GM12873 (cell line): ENCODE results near the gene RFXANK.

Experiments used
- CTCF ChIP-seq: IDR thresholded peaks from 2 replicates; pipeline ENCODE4 v1.5.1; 2012; ENCODE audit warnings: low read depth, mild to moderate bottlenecking, moderate library complexity, low read length, control low read depth; ENCODE audit not compliant: insufficient read depth; ENCODE audit errors: missing control alignments

The RFXANK gene

DNA sequence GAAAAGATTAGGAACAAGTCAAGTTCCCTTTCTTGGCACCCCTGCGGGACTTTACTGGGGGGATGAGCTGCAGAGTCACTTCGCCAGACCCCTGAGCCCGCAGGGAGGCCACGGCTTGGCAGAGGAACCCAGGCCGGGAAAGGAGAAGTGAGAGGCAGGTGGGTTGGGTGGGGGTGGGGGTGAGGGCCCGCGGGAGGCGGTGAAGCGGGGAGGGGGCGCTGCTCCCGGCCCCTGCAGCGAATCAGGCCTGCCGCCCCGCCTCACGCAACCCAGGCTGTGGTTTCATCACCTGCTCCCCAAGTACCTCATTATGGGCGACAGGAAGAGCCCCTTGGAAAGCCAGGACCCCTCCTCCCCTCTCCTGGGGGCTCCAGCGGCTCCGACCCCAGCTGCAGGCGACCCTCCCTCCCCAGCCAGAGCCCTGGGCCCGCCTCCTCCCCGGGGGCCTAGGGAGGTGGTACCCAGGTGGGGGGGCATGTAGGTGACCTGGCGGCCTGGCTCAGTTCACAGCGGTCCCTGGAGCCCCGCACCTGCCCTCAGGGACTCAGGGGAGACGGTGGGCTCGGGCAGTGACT lies 31.5 kb upstream of the RFXANK start:
- no peak for TF ChIP-seq CTCF

- TF ChIP-seq CTCF, result no peak
Measured at GRCh38 chr19:19162495-19162894, 29.6 kb upstream of the RFXANK start.

DNA sequence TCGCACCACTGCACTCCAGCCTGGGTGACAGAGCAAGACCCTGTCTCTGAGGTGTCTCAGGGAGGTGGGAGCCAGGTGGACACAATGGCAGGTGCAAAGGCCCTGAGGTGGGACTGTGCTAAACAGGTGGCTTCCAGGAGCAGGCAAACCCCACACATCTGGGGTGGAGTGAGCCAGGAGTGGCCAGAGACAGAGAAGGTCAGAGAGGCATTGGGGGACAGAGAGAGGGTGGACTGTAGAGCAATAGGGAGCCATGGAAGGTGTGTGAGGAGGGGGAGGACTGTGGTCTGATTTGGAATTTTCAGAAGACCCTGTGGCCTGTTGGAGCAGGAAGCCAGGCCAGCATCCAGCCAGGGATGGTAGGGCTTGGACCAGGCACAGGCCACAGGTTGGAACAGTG lies 26.7 kb upstream of the RFXANK start:
- TF ChIP-seq CTCF, result no peak

GRCh38 chr19:19167612-19168011 lies 24.4 kb upstream of the RFXANK start:
- TF ChIP-seq CTCF, result no peak

- no peak for TF ChIP-seq CTCF
Measured at GRCh38 chr19:19169236-19170052, 22.6 kb upstream of the RFXANK start.

GRCh38 chr19:19170053-19170872 lies 21.8 kb upstream of the RFXANK start, which contains the start of gene MEF2B:
Gene MEF2B, minus strand, starts transcription at chr19:19170263. Its CDS starts 19,528 bp downstream, at chr19:19150735.
- no peak for TF ChIP-seq CTCF
